CD8-positive, alpha-beta memory T cell (primary cell): ENCODE data around the gene ZDHHC4. TPM values are rescaled to one million over a fixed set of nuclear protein-coding genes. Genes with fewer than 3 reads are reported as not detected.
"Not testable (repeated sequence)": the region's sequence is repeated elsewhere in the genome, so short reads cannot be mapped to it uniquely, and the experiment has no call there.

ENCODE experiments used
- CTCF ChIA-PET: fragments of 350-600 bp; sonication (Branson Sonifier 250); formaldehyde crosslinking; loops from one replicate; lab custom pipeline; 2021; ENCODE audit warnings: antibody characterized with exemption; lab: Charles Lee
- POLR2A ChIA-PET: fragments of 350-600 bp; sonication (Branson Sonifier 250); formaldehyde crosslinking; loops from one replicate; lab custom pipeline; 2021; ENCODE audit warnings: antibody characterized with exemption; lab: Charles Lee
- DNase-seq, 5 donors: peaks; one replicate each; pipeline versions ENCODE4 v3.0.0 to v3.0.0-alpha.2; 2020 to 2022; ENCODE audit warnings: mixed read lengths in 1 of 5
- H3K27ac ChIP-seq: one replicate; pipeline ENCODE4 v1.7.0; 2013; ENCODE audit warnings: low read depth, mild to moderate bottlenecking, low read length, moderate library complexity
- H3K27me3 ChIP-seq: 2 replicates; pipeline ENCODE4 v1.7.0; 2013; ENCODE audit warnings: low read length, mild to moderate bottlenecking; ENCODE audit not compliant: insufficient read depth, poor library complexity, severe bottlenecking
- H3K36me3 ChIP-seq: 2 replicates; pipeline ENCODE4 v1.7.0; 2013; ENCODE audit warnings: mild to moderate bottlenecking, low read length, moderate library complexity; ENCODE audit not compliant: insufficient read depth
- H3K4me1 ChIP-seq: 2 replicates; pipeline ENCODE4 v1.7.0; 2013; ENCODE audit warnings: mild to moderate bottlenecking, low read length, moderate library complexity; ENCODE audit not compliant: insufficient read depth
- H3K4me3 ChIP-seq: 2 replicates; pipeline ENCODE4 v1.7.0; 2013; ENCODE audit warnings: mild to moderate bottlenecking, low read length
- H3K9me3 ChIP-seq: 2 replicates; pipeline ENCODE4 v1.7.0; 2013; ENCODE audit warnings: mild to moderate bottlenecking, low read length
- H3K27ac Mint-ChIP-seq, 8 donors: one replicate each; pipeline ENCODE4 v1.8.0; 2020 to 2021; ENCODE audit warnings: mixed read lengths in 8 of 8, mild to moderate bottlenecking in 6 of 8, inconsistent platforms in 3 of 8, moderate library complexity in 3 of 8
- H3K27me3 Mint-ChIP-seq, 2 donors: one replicate each; pipeline ENCODE4 v1.8.0; 2020 to 2021; ENCODE audit warnings: mixed read lengths in 2 of 2, mild to moderate bottlenecking in 1 of 2, moderate library complexity in 1 of 2
- H3K36me3 Mint-ChIP-seq, 3 donors: one replicate each; pipeline ENCODE4 v1.8.0; 2020 to 2021; ENCODE audit warnings: mixed read lengths in 3 of 3, inconsistent platforms in 1 of 3, mild to moderate bottlenecking in 1 of 3
- H3K4me1 Mint-ChIP-seq, 3 donors: one replicate each; pipeline ENCODE4 v1.8.0; 2020 to 2021; ENCODE audit warnings: mixed read lengths in 3 of 3, inconsistent platforms in 1 of 3, mild to moderate bottlenecking in 1 of 3
- H3K4me3 Mint-ChIP-seq, 7 donors: one replicate each; pipeline ENCODE4 v1.8.0; 2020 to 2021; ENCODE audit warnings: mixed read lengths in 7 of 7, mild to moderate bottlenecking in 6 of 7, moderate library complexity in 4 of 7, inconsistent platforms in 2 of 7
- H3K9me3 Mint-ChIP-seq, 5 donors: one replicate each; pipeline ENCODE4 v1.8.0; 2020 to 2022; ENCODE audit warnings: mixed read lengths in 5 of 5, mild to moderate bottlenecking in 3 of 5, moderate library complexity in 2 of 5, inconsistent platforms in 1 of 5
- polyA plus RNA-seq: library from polyadenylated mRNA; unstranded; fragments of 300-500 nt; fragmentation: Illumina TruSeq; gene quantifications from one replicate; pipeline ENCODE4 v1.2.3, GENCODE V29; 2021
- total RNA-seq, 2 experiments: library from RNA; stranded (reverse); gene quantifications; one replicate each; pipeline ENCODE4 v1.2.3, GENCODE V29; 2021

Gene ZDHHC4
- total and polyA plus RNA-seq, 3 experiments from 2014 or later = 31.6 to 57.6 (median 34.9) TPM

GRCh38 chr7:6634971-6635370, 57.7 kb downstream of the ZDHHC4 start:
- DNase-seq, H3K27me3 Mint-ChIP-seq, H3K27me3 ChIP-seq, H3K9me3 Mint-ChIP-seq, POLR2A ChIA-PET, CTCF ChIA-PET, H3K9me3 ChIP-seq, H3K27ac ChIP-seq, H3K36me3 ChIP-seq, H3K4me3 ChIP-seq: not testable (repeated sequence)
- Mint-ChIP-seq H3K4me3 (peak overlapping the region; percentile 14 to 88 (median 77)), H3K27ac (peak overlapping the region in 3 of 8 donors; percentile 46 to 66 (median 60)), H3K4me1 (peaks cover 18 to 32% (median 23%) of the 10 kb centered on the region in 3 donors), H3K36me3 (peaks cover 0 to 15% (median 0%) of the 10 kb centered on the region in 3 donors)
- H3K4me1 ChIP-seq = peaks cover 22% of the 10 kb centered on the region

GRCh38 chr7:6636741-6637543, 59.7 kb downstream of the ZDHHC4 start, which contains the start of gene ZNF316:
Gene ZNF316 (plus strand): TSS chr7:6637318. CDS start chr7:6642410, 5,092 bp downstream.
- POLR2A ChIA-PET = interaction anchor here (1.0 kb wide), 2 partner anchors 16 to 47 kb away, joined by 3 to 6 read pairs; partner anchors contain the start of gene INTS15
- peak within 1 kb of the TSS; percentile 61 for H3K27ac ChIP-seq

GRCh38 chr7:6637544-6638229, 60.4 kb downstream of the ZDHHC4 start:
- no peaks in the 10 kb centered on the region for H3K9me3 Mint-ChIP-seq
- Histone ChIP-seq H3K27me3 (no peaks in the 10 kb centered on the region), H3K27ac (peak overlapping the region; percentile 61), H3K4me3 (peak overlapping the region; percentile 50), H3K36me3 (no peaks in the 10 kb centered on the region), H3K4me1 (peaks cover 22% of the 10 kb centered on the region), H3K9me3 (no peaks in the 10 kb centered on the region)
- peak overlapping the region; percentile 86 to 97 (median 94) for H3K27ac Mint-ChIP-seq
- POLR2A ChIA-PET = interaction anchor here (1.0 kb wide), 2 partner anchors 16 to 48 kb away, joined by 3 to 6 read pairs; partner anchors contain the start of gene INTS15
- H3K4me1 Mint-ChIP-seq = peaks cover 25 to 44% (median 31%) of the 10 kb centered on the region in 3 donors
- peak overlapping the region; percentile 85 to 90 (median 88) for H3K4me3 Mint-ChIP-seq
- DNase-seq = peak; percentile 52 to 79 (median 63)
- CTCF ChIA-PET = interaction anchor here (1.0 to 2.1 kb wide), 3 partner anchors 16 to 47 kb away, joined by 3 to 11 read pairs (median 4); no protein-coding TSS in a partner anchor
- no peaks in the 10 kb centered on the region for H3K27me3 Mint-ChIP-seq
- peaks cover 0 to 40% (median 4%) of the 10 kb centered on the region in 3 donors for H3K36me3 Mint-ChIP-seq

More at GRCh38 chr7:6636741-6637543, 59.7 kb downstream of the ZDHHC4 start, which contains the start of gene ZNF316:
- DNase-seq = peak; percentile 44 to 68 (median 54)
- no peaks in the 10 kb centered on the region for H3K27me3 ChIP-seq
- no peaks in the 10 kb centered on the region for H3K36me3 ChIP-seq
- peak within 1 kb of the TSS; percentile 85 to 90 (median 88) for H3K4me3 Mint-ChIP-seq
- H3K4me1 Mint-ChIP-seq = peaks cover 25 to 44% (median 31%) of the 10 kb centered on the region in 3 donors
- H3K36me3 Mint-ChIP-seq = peaks cover 0 to 32% (median 4%) of the 10 kb centered on the region in 3 donors
- H3K27ac Mint-ChIP-seq = peak within 1 kb of the TSS; percentile 86 to 97 (median 94)
- no peaks in the 10 kb centered on the region for H3K27me3 Mint-ChIP-seq
- peaks cover 22% of the 10 kb centered on the region for H3K4me1 ChIP-seq
- H3K4me3 ChIP-seq = peak within 1 kb of the TSS; percentile 50
- no peaks in the 10 kb centered on the region for H3K9me3 Mint-ChIP-seq
- CTCF ChIA-PET = interaction anchor here (1.0 to 2.1 kb wide), 3 partner anchors 16 to 114 kb away, joined by 3 to 11 read pairs (median 4); no protein-coding TSS in a partner anchor
- no peaks in the 10 kb centered on the region for H3K9me3 ChIP-seq

Other genes with a start within 250 kb of the ZDHHC4 start
- gene FAM220A, start 228.5 kb upstream of the ZDHHC4 start, total RNA-seq = 10 to 100 TPM; 15.8 to 16.7 TPM
- 5.5 TPM for gene FAM220A, start 228.5 kb upstream of the ZDHHC4 start, polyA plus RNA-seq
- 100 to 1,000 TPM; 224 to 231 TPM for gene RAC1, start 202.9 kb upstream of the ZDHHC4 start, total RNA-seq
- 299 TPM for gene RAC1, start 202.9 kb upstream of the ZDHHC4 start, polyA plus RNA-seq
- 10 to 100 TPM; 16.1 to 16.4 TPM for gene DAGLB, start 129.5 kb upstream of the ZDHHC4 start, total RNA-seq
- gene DAGLB, start 129.5 kb upstream of the ZDHHC4 start, polyA plus RNA-seq = 9.7 TPM
- gene KDELR2, start 93.3 kb upstream of the ZDHHC4 start, total RNA-seq = 10 to 100 TPM; 67.7 to 68.9 TPM
- gene KDELR2, start 93.3 kb upstream of the ZDHHC4 start, polyA plus RNA-seq = 51.3 TPM
- gene GRID2IP, start 26.0 kb upstream of the ZDHHC4 start, total RNA-seq = under 1 TPM; 0.33 to 0.51 TPM
- not detected for gene GRID2IP, start 26.0 kb upstream of the ZDHHC4 start, polyA plus RNA-seq
- gene INTS15, start 12.6 kb downstream of the ZDHHC4 start, total RNA-seq = 10 to 100 TPM; 45.8 to 47.3 TPM
- gene INTS15, start 12.6 kb downstream of the ZDHHC4 start, polyA plus RNA-seq = 46.9 TPM
- gene ZNF853, start 38.2 kb downstream of the ZDHHC4 start, total RNA-seq = 1 to 10 TPM; 3.5 to 4.5 TPM
- gene ZNF853, start 38.2 kb downstream of the ZDHHC4 start, polyA plus RNA-seq = 11.2 TPM
- 10 to 100 TPM; 26.5 TPM for gene ZNF316, start 59.9 kb downstream of the ZDHHC4 start, total RNA-seq
- gene ZNF316, start 59.9 kb downstream of the ZDHHC4 start, polyA plus RNA-seq = 5.2 TPM
- 10 to 100 TPM; 18.8 to 19.4 TPM for gene ZNF12, start 129.5 kb downstream of the ZDHHC4 start, total RNA-seq
- 34.5 TPM for gene ZNF12, start 129.5 kb downstream of the ZDHHC4 start, polyA plus RNA-seq
- gene RSPH10B2, start 176.6 kb downstream of the ZDHHC4 start, total RNA-seq = 1 to 10 TPM in 1 of 2 experiments, under 1 TPM in 1; 0.09 to 1.0 TPM
- not detected for gene RSPH10B2, start 176.6 kb downstream of the ZDHHC4 start, polyA plus RNA-seq
- 10 to 100 TPM; 52.2 to 60.5 TPM for gene CCZ1B, start 248.8 kb downstream of the ZDHHC4 start, total RNA-seq
- 34.4 TPM for gene CCZ1B, start 248.8 kb downstream of the ZDHHC4 start, polyA plus RNA-seq